Spleen (tissue), 11 donors: Measurements from ENCODE around the gene SLC12A9. TPM values are rescaled to one million over a fixed set of nuclear protein-coding genes. Genes with fewer than 3 reads are reported as not detected.

Source experiments
- DNase-seq: peaks from one replicate; pipeline ENCODE4 v3.0.0-alpha.2; 2020
- H3K27ac ChIP-seq, 8 donors: fragments of 200-600 bp; sonication (generic) in 7 of 8; 1 replicate in 4 of 8; 2 replicates in 4 of 8; pipeline versions ENCODE4 v1.5.0 to v1.8.0; 2016 to 2021; ENCODE audit warnings: inconsistent platforms in 4 of 8, mild to moderate bottlenecking in 4 of 8, moderate library complexity in 1 of 8
- H3K27me3 ChIP-seq, 7 donors: fragments of 200-600 bp; sonication (generic) in 6 of 7; replicated peaks in 1 of 7; 1 replicate in 4 of 7; 2 replicates in 3 of 7; pipeline versions ENCODE4 v1.5.0 to v1.8.0; 2016 to 2021; ENCODE audit warnings: inconsistent platforms in 3 of 7, mild to moderate bottlenecking in 1 of 7
- H3K36me3 ChIP-seq, 6 donors: fragments of 200-600 bp; sonication (generic) in 5 of 6; 1 replicate in 4 of 6; 2 replicates in 2 of 6; pipeline versions ENCODE4 v1.5.0 to v1.8.0; 2016 to 2021; ENCODE audit warnings: inconsistent platforms in 2 of 6
- H3K4me1 ChIP-seq, 6 donors: fragments of 200-600 bp; sonication (generic) in 5 of 6; 1 replicate in 3 of 6; 2 replicates in 3 of 6; pipeline versions ENCODE4 v1.5.0 to v1.8.0; 2016 to 2021; ENCODE audit warnings: inconsistent platforms in 3 of 6
- H3K4me3 ChIP-seq, 8 donors: fragments of 200-600 bp; sonication (generic) in 7 of 8; 1 replicate in 4 of 8; 2 replicates in 4 of 8; pipeline versions ENCODE4 v1.5.0 to v1.8.0; 2016 to 2021; ENCODE audit warnings: inconsistent platforms in 4 of 8, mild to moderate bottlenecking in 4 of 8, moderate library complexity in 2 of 8
- H3K9me3 ChIP-seq, 8 donors: fragments of 200-600 bp; sonication (generic) in 7 of 8; 1 replicate in 4 of 8; 2 replicates in 4 of 8; pipeline versions ENCODE4 v1.5.0 to v1.8.0; 2016 to 2021; ENCODE audit warnings: inconsistent platforms in 4 of 8
- CTCF ChIP-seq, 11 experiments: fragments of 200-600 bp in 7 of 11; fragments of 450-650 bp in 4 of 11; sonication (generic) in 4 of 11; IDR thresholded peaks in 8 of 11; conservative IDR thresholded peaks in 3 of 11; 1 replicate in 7 of 11; 2 replicates in 4 of 11; pipeline versions ENCODE4 v1.4.0 to v1.8.0; 2016 to 2021; ENCODE audit warnings: antibody characterized with exemption in 11 of 11, inconsistent platforms in 4 of 11, mild to moderate bottlenecking in 1 of 11
- POLR2A ChIP-seq, 3 donors: fragments of 450-650 bp; IDR thresholded peaks; one replicate each; pipeline ENCODE4 v1.5.1; 2017; ENCODE audit warnings: antibody characterized with exemption in 3 of 3, mild to moderate bottlenecking in 1 of 3
- POLR2AphosphoS5 ChIP-seq, 3 donors: sonication (generic); formaldehyde crosslinking; IDR thresholded peaks; one replicate each; pipeline ENCODE4 v1.5.1; 2017; ENCODE audit warnings: antibody characterized with exemption in 3 of 3
- WGBS, 5 donors: extraction: QIAGEN DNeasy Blood & Tissue Kit in 3 of 5; methylation state at CpG; one replicate each; pipeline versions ENCODE4 v1.1.5 to v1.1.7; 2013 to 2018; 5-methylcytosine and 5-hydroxymethylcytosine counted together
- intact Hi-C: fragments of 100-400 bp; cut with DNase I; formaldehyde crosslinking; loops from one replicate; pipeline ENCODE4 v1.15.0; 2023; ENCODE audit warnings: low total_unique reads
- polyA plus RNA-seq, 3 donors: library from polyadenylated mRNA; stranded (reverse); fragments of 200-250 nt; gene quantifications; one replicate each; pipeline ENCODE4 v1.2.1, GENCODE V29; 2013
- total RNA-seq, 7 donors: library from RNA; depleted of rRNA in 3 of 7; stranded (reverse); fragments of >200 nt in 3 of 7; fragmentation: NEBNext Ultra II Directional in 4 of 7; extraction: Animal tissue kit (Norgen Biotek cat#: 25700) in 4 of 7; gene quantifications; one replicate each; pipeline versions ENCODE4 v1.1.0 to v1.2.1, GENCODE V29; 2016 to 2021
- donor health status: healthy with polysubstance abuse.
- donor health status: DM: no; HTN: no; CAD: no; lungs with moderate emphysema.
- donor health status: DM: no; HTN: no; CAD: no.
- donor health status: Bipolar disorder and iron deficiency.
- donor health status: healthy.
- donor health status: DM: no; HTN: no; CAD: no.
- donor health status: DM: yes; HTN: yes; CAD: no.

Gene SLC12A9
- total and polyA plus RNA-seq, 10 donors, result 17.0 to 109 (median 51.3) TPM

GRCh38 chr7:100893318-100893895 is 40.9 kb downstream of the SLC12A9 start:
- Histone ChIP-seq H3K27me3 (peaks cover 3 to 84% (median 53%) of the 10 kb centered on the region in 7 donors), H3K4me3 (peak overlapping the region in 1 of 8 donors; percentile 73), H3K9me3 (no peaks in the 10 kb centered on the region), H3K36me3 (peaks cover 0 to 4% (median 2%) of the 10 kb centered on the region in 6 donors), H3K27ac (no peak overlapping the region), H3K4me1 (peaks cover 27 to 65% (median 54%) of the 10 kb centered on the region in 6 donors)
- 88 to 93% (median 92%) methylated on average over 19 to 32 of the region's 32 CpGs for WGBS, 5 donors
- peak; percentile 76 for DNase-seq
- intact Hi-C loops, result no loop called here
- TF ChIP-seq POLR2AphosphoS5 (IDR thresholded peaks at IDR 0.05), result no peak
- no peak for TF ChIP-seq POLR2A (IDR thresholded peaks at IDR 0.05)
- TF ChIP-seq CTCF (IDR thresholded peaks at IDR 0.05 in 8 of 11, conservative IDR thresholded peaks at IDR 0.05 in 3 of 11), result no peak

DNA sequence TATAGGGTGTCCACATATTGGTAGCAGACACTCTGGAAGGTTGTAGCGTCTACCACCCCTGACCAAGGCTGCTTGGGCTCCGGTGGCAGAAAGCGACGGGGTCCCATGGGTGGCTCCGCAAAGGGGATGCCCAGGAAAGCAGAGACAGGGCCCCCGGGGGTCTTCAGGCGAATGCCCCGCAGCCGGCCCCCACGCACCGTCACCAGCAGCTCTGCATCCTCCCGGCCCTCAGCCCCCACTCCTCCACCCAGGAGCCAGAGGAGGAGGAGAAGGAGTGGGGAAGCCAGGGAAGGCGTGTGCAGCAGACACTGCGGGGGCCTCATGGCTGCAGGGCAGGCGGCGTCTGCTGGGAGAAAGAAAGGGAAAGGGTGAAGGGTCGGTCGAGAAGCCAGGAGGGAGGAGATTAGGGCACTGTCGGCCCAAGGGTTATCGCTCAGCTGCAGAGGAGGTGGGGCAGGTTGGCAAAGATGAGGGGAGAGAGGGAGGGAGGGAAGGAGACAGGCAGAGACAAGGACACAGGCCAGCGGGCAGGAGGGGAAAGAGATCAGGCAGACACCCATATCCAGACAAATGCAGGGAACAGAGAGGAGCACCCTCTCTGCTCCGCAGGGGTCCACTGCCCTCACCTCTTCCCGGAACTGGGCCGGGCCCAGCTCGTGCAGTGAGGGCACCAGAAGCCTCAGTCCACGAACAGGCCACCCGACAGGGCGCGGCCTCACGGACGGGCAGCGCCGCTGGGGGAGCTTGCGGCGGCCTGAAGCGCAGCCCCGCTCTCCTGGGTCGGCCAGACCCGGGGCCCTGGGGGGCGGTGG is 41.6 kb downstream of the SLC12A9 start:
- intact Hi-C loops, result no loop called here
- DNase-seq, result peak; percentile 75
- TF ChIP-seq POLR2AphosphoS5 (IDR thresholded peaks at IDR 0.05), result no peak
- TF ChIP-seq CTCF (IDR thresholded peaks at IDR 0.05 in 8 of 11, conservative IDR thresholded peaks at IDR 0.05 in 3 of 11), result no peak
- TF ChIP-seq POLR2A (IDR thresholded peaks at IDR 0.05), result no peak
- H3K27me3 ChIP-seq, result peaks cover 3 to 91% (median 57%) of the 10 kb centered on the region in 7 donors
- peak overlapping the region in 4 of 8 donors; percentile 11 to 51 (median 30) for H3K27ac ChIP-seq
- H3K9me3 ChIP-seq, result no peaks in the 10 kb centered on the region
- 44 to 50% (median 46%) methylated on average over 23 to 40 of the region's 40 CpGs for WGBS, 5 donors
- H3K4me3 ChIP-seq, result peak overlapping the region in 4 of 8 donors; percentile 34 to 73 (median 45)
- H3K4me1 ChIP-seq, result peaks cover 22 to 58% (median 47%) of the 10 kb centered on the region in 6 donors
- H3K36me3 ChIP-seq, result no peaks in the 10 kb centered on the region

GRCh38 chr7:100894860-100895700 is 42.6 kb downstream of the SLC12A9 start:
- TF ChIP-seq POLR2AphosphoS5 (IDR thresholded peaks at IDR 0.05) (peak in 1 of 3 donors; percentile 30), CTCF (IDR thresholded peaks at IDR 0.05 in 8 of 11, conservative IDR thresholded peaks at IDR 0.05 in 3 of 11) (peak; percentile 52 to 87 (median 77)), POLR2A (IDR thresholded peaks at IDR 0.05) (no peak)

More at GRCh38 chr7:100894860-100895700, 42.6 kb downstream of the SLC12A9 start:
- Histone ChIP-seq H3K27ac (peak overlapping the region in 5 of 8 donors; percentile 11 to 51 (median 40)), H3K9me3 (no peaks in the 10 kb centered on the region), H3K4me3 (peak overlapping the region; percentile 34 to 73 (median 48)), H3K4me1 (peaks cover 22 to 51% (median 41%) of the 10 kb centered on the region in 6 donors), H3K36me3 (no peaks in the 10 kb centered on the region), H3K27me3 (peaks cover 3 to 100% (median 57%) of the 10 kb centered on the region in 7 donors)
- intact Hi-C loops, result loop anchor here (5.0 kb wide), 1 partner anchor 162 kb away; no protein-coding TSS in a partner anchor
- DNase-seq, result peak; percentile 89
- 0 to 1% (median 1%) methylated on average over 23 to 83 of the region's 83 CpGs for WGBS, 5 donors
